IPS-18c (cell line): ENCODE results near the gene WDR5B.

ENCODE experiments used
- H3K4me3 ChIP-seq: 2 replicates; pipeline ENCODE4 v1.7.0; 2013; ENCODE audit warnings: low read depth, mild to moderate bottlenecking, low read length, moderate library complexity; ENCODE audit not compliant: insufficient read depth
- H3K9me3 ChIP-seq: one replicate; pipeline ENCODE4 v1.6.1; 2013; ENCODE audit warnings: mild to moderate bottlenecking, low read length, moderate library complexity; ENCODE audit not compliant: control insufficient read depth, insufficient read depth

WDR5B gene

GRCh38 chr3:122415104-122415744, 638 bp downstream of the WDR5B start:
- Histone ChIP-seq H3K9me3 (no peaks in the 10 kb centered on the region), H3K4me3 (peak overlapping the region; percentile 80)

- Histone ChIP-seq H3K9me3 (no peaks in the 10 kb centered on the region), H3K4me3 (no peak overlapping the region)
Observed at GRCh38 chr3:122414391-122414790, 1.5 kb downstream of the WDR5B start.

DNA sequence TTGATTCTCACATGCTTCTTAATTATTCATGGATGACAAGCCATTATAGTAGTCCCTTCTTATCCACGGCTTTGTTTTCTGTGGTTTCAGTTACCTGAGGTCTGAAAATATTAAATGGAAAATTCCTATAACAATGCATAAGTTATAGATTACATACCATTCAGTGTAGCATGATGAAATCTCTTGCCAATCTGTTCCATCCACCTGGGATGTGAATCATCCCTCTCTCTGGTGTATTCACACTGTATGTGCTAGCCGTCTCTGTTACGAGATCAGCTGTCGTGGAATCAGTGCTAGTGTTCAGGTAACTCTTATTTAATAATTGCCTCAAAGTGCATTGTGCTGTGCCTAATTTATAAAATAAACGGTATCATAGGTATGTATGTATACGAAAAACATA, 5.2 kb downstream of the WDR5B start:
- Histone ChIP-seq H3K9me3 (no peaks in the 10 kb centered on the region), H3K4me3 (no peak overlapping the region)

GRCh38 chr3:122410111-122410510, 5.8 kb downstream of the WDR5B start:
- no peaks in the 10 kb centered on the region for H3K9me3 ChIP-seq

DNA sequence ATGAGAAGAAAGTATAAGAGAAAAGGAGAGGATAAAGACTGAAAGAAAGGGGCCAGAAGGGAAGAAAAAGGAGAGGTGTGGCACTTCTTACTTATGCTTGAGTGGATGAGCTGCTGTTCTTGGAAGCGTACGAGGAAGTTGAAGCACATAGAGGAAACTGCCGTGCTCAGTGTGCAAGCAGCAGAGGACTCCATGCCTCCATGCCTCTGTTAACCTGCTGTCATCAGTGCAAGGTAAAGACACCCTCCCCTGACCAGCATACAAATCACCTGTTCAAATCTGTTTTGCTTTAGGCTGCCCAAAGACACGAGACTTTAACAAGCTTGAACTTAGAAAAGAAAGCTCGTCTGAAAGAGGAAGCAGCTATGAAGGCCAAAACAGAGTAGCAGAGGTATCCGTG, 6.4 kb downstream of the WDR5B start:
- H3K4me3 ChIP-seq, result no peak overlapping the region
- H3K9me3 ChIP-seq, result no peaks in the 10 kb centered on the region

More at GRCh38 chr3:122410111-122410510, 5.8 kb downstream of the WDR5B start:
- H3K4me3 ChIP-seq, result no peak overlapping the region

- no peaks in the 10 kb centered on the region for H3K9me3 ChIP-seq
- H3K4me3 ChIP-seq, result no peak overlapping the region
Observed at GRCh38 chr3:122407946-122408345, 7.9 kb downstream of the WDR5B start.

- Histone ChIP-seq H3K4me3 (no peak overlapping the region), H3K9me3 (no peaks in the 10 kb centered on the region)
Observed at GRCh38 chr3:122406198-122406597, 9.7 kb downstream of the WDR5B start.

- Histone ChIP-seq H3K9me3 (no peaks in the 10 kb centered on the region), H3K4me3 (no peak overlapping the region)
Observed at GRCh38 chr3:122405015-122405414, 10.8 kb downstream of the WDR5B start.

GRCh38 chr3:122403489-122403888, 12.4 kb downstream of the WDR5B start:
- Histone ChIP-seq H3K4me3 (no peak overlapping the region), H3K9me3 (no peaks in the 10 kb centered on the region)

DNA sequence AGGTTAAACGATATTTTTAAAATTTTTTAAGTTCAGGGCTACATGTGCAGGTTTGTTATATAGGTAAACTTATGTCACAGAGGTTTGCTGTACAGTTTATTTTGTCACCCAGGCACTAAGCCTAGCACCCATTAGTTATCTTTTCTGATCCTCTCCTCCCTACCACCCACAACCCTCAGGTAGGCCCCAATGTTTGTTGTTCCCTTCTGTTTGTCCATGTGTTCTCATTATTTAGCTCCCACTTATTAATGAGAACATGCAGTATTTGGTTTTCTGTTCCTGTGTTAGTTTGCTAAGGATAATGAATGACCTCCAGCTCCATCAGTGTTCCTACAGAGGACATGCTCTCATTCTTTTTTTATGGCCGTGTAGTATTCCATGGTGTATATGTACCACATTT, 16.9 kb downstream of the WDR5B start:
- H3K4me3 ChIP-seq, result no peak overlapping the region
- H3K9me3 ChIP-seq, result no peaks in the 10 kb centered on the region

DNA sequence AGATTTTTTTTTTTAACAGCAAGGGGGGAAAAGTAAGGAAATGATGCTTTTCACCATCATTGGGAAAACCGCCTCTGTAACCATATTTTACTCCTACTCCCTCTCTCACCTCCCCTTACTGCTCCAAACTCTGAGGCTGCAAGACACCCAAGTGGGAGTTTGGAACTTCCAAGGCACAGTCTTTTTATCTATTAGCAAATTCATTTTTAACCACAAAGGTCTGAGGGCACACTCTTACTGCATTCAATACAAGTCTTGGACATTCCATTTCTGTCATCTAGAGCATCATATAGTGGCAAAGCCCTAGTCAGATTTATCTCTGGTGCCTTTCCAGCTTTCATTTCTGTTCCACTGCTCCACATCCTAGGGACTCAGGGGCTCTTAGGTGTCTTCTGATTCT, 18.7 kb downstream of the WDR5B start:
- no peak overlapping the region for H3K4me3 ChIP-seq
- H3K9me3 ChIP-seq, result no peaks in the 10 kb centered on the region

GRCh38 chr3:122396511-122396910, 19.4 kb downstream of the WDR5B start:
- Histone ChIP-seq H3K9me3 (no peaks in the 10 kb centered on the region), H3K4me3 (no peak overlapping the region)

DNA sequence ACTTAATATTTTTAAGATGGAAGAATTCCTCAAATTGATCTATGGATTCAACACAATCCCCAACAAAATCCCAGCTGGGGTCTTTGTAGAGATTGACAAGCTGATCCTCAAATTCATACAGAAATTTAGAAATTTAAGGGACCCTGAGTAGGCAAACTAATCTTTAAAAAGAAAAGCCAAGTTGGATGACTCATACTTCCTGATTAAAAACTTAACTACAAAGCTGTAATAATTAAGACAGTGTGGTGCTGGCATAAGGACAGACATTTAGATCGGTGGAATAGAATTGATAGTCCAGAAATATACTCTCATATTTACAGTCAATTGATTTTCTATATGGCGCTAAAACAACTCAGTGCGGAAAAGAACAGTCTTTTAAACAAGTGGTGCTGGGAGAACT, 20.3 kb downstream of the WDR5B start:
- no peaks in the 10 kb centered on the region for H3K9me3 ChIP-seq
- H3K4me3 ChIP-seq, result no peak overlapping the region

DNA sequence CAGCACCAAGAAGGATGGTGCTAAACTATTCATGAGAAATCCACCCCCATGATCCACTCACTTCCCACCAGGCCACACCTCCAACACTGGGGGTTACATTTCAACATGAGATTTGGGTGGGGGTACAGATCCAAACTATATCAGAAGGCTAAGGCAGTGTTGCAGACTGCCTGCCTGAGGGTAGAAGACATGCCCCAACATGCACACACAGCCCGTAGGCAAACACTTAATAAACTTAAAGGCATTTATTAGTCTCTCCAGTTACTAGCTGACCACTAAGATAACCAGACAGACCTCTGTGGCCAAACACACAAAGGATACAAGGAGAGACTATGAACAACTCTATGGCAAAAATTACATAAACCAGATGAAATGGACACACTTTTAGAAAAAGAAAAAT, 21.7 kb downstream of the WDR5B start:
- no peak overlapping the region for H3K4me3 ChIP-seq
- no peaks in the 10 kb centered on the region for H3K9me3 ChIP-seq

GRCh38 chr3:122392868-122393844, 22.7 kb downstream of the WDR5B start:
- H3K9me3 ChIP-seq, result no peaks in the 10 kb centered on the region

GRCh38 chr3:122391681-122392446, 24.0 kb downstream of the WDR5B start:
- no peak overlapping the region for H3K4me3 ChIP-seq
- H3K9me3 ChIP-seq, result no peaks in the 10 kb centered on the region

More at GRCh38 chr3:122392868-122393844, 22.7 kb downstream of the WDR5B start:
- H3K4me3 ChIP-seq, result no peak overlapping the region

DNA sequence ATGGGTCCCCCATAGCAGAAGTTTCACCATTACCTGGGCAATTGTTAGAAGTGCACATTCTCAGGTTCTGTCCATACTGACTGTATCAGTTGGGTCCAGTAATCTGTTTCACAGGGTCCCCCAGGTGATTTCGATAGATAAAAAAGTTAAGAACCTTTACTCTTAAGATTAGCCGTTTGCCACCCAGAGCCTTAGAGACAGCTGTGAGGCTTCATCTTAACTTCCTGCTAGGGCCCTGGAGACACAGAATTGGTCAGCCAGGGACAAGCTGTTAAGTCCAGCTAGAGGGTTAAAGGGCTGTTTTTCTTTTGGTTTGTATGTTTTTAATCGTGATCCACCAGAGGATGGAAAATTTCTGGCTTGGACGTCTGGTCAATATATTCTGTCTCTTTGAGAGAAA, 25.2 kb downstream of the WDR5B start:
- Histone ChIP-seq H3K9me3 (no peaks in the 10 kb centered on the region), H3K4me3 (no peak overlapping the region)

GRCh38 chr3:122389892-122390291, 26.0 kb downstream of the WDR5B start:
- no peaks in the 10 kb centered on the region for H3K9me3 ChIP-seq
- H3K4me3 ChIP-seq, result no peak overlapping the region
